HG02981 (cell line): Measurements from ENCODE around the gene SAMD5.

Source experiments
- ATAC-seq: cut with Tn5 transposase; IDR thresholded peaks from one replicate; pipeline ENCODE4 v1.9.1; 2021; ENCODE audit warnings: mild to moderate bottlenecking, moderate library complexity; ENCODE audit not compliant: unreplicated experiment

SAMD5 gene

DNA sequence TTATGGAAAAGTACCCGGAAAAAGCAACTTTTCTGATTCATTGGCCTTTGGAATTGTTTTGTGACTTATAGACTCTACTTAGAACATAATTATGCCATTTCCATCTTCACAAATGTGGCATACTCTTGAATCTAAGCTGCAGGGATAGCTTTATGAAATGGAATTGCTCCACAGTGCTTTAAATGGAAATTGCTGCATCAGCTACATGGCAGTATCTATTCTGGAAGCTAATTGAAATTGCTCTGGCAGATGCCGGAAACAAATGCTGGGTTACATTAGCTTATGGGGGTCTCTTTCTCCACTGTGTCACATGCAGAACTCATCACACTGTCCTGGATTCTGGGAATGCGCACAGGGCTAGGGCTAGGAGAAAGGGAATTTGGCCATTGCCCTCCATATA lies 108.9 kb downstream of the SAMD5 start:
- ATAC-seq, result no peak

DNA sequence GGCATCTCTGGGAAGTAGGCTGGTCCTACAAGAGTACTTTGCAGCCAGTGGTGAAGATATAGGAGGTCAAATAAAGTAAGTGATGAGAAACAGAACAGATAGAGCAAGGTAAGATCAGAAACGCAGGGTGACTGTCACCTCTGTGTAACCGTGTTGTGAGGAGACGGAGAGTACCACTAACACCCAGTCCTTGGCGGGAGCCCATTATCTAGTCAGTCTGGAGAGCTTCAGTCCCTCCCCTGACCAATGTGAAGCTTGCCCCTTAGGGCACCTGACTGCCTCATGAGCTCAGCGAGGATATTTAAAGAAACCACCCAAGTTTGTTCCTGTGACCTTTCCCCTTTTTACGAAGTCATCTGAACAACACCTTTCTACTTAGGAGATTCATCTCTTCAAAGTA lies 110.0 kb downstream of the SAMD5 start:
- no peak for ATAC-seq

DNA sequence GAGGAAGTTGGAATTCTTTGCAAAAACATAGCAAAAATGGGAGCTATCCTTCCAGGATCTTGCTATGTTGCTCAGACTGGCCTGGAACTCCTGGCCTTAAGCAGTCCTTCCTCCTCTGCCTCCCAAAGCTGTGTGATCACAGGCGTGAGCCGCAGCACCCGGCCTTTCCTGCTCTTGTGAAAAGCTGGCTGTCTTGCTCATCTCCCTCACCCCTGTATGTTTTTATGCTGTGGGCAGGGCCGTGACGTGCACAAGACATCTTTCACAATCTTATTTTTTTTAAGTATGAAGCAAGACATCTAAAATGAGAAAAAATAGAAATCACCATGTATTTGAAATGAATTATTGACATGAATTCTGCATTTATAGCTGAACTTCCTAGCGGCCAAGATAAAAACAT lies 110.4 kb downstream of the SAMD5 start:
- ATAC-seq, result no peak
